Measurements from ENCODE around the gene REV1. TPM values are rescaled to one million over a fixed set of nuclear protein-coding genes. Genes with fewer than 3 reads are reported as not detected.
"Not testable (repeated sequence)": the region's sequence is repeated elsewhere in the genome, so short reads cannot be mapped to it uniquely, and the experiment has no call there.

Gene REV1
- polyA plus RNA-seq, 1 donor = 32.0 TPM

- no peak for DNase-seq
These were observed 88.0 kb downstream of the REV1 start for GRCh38 chr2:99401841-99402240.

DNA sequence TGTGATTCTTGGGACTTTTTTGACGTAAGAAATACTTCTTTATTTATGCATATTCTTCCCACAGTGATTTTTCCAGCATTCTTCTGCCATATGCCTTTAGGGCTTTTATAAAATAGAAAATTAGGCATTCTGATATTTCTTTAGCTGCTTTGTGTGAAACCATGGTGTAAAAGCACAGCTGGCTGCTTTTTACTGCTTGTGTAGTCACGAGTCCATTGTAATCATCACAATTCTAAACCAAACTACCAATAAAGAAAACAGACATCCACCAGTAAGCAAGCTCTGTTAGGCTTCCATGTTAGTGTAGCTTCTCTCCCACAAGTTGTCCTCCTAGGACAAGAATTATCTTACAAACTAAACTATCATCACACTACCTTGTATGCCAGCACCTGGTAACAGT lies 90.0 kb downstream of the REV1 start:
- DNase-seq = no peak

DNA sequence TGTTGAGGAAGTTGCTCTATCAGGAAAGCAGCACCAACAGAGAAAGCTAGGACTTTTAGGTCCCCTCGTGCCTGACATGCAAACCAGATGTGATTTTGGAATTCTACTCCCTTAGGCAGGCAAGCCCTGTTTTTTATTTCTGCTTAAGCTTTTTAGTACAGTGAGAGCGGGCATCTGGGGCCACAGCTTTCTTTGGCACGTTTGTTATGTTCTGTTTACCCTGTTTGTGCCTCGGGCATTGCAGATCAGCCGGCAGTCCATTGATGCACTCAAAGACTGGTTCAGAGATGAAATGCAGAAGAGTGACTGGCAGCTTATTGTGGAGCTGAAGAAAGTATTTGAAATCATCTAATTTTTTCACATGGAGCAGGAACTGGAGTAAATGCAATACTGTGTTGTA lies 90.8 kb downstream of the REV1 start:
- no peak for DNase-seq

DNA sequence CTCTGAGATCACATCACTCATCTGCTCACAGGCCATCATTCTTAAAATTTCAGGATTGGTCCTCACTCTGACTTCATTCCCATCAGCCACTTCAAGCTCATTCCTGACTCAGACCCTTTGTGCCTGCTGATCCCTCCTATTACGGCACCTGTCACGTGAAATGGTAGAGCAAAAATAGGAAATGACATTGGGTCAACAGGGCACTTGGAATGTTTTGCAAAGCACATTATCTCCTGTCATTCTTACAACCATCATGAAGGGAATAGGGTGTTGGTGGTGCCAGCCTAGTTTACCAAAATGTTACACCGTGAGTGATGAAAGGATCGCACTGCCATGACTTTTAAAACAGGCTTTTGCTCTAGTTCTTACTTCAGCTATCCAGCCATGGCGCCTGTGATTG lies 91.5 kb downstream of the REV1 start:
- no peak for DNase-seq

DNA sequence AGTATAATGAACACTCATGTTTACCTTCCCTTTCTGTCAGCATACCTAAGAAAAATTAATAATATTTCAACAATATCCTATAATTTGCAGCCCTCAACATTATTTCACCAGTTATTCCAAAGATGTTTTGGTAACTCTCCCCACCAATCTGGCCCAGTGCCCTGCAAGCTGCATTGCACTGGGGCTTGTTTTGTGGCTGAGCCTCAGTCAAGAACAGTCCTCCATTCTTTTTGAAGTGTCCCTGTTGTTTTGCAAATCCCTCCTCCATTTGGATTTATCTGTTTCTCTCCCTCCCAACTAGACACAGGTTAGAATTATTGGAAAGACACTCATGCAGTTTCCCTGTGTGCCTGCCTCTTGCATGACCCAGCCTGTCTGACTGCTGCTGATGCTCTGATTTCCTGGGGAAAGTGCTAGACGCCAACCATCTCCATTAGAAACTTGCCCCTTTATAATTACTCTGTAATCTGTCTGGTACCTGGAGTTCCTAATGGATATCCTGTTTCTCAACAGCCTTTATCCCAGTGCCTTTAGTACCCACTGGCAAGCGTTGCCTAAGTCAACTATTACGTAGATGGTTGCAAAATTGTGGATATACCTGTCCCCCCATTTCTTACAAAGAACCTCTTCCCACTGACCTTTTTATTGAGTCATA lies 92.4 kb downstream of the REV1 start:
- no peak for DNase-seq

DNA sequence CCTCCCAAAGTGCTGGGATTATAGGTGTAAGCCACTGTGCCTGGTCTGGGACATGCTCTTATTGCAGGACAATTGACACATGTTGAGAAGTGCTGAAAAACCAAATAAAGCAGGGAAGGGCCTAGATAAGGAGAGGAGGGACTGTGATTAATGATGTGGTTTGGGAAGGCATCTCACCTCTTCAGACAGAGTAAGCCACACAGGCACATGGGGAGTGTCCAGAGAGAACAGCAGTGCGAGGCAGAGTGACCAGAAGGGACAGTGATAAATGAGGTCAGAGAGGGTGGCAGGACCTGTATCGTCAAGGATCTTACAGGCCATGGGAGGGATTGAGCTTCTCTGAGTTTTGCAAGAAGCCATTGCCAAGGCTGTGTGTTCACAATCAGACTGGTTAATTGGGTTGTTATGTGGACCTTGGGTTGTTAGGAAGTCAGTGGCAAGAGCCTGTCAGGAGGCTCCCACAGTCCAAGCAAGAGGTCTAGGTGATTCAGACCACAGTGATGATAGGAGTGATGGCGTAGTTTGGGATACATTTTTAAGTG lies 94.2 kb downstream of the REV1 start:
- no peak for DNase-seq

DNA sequence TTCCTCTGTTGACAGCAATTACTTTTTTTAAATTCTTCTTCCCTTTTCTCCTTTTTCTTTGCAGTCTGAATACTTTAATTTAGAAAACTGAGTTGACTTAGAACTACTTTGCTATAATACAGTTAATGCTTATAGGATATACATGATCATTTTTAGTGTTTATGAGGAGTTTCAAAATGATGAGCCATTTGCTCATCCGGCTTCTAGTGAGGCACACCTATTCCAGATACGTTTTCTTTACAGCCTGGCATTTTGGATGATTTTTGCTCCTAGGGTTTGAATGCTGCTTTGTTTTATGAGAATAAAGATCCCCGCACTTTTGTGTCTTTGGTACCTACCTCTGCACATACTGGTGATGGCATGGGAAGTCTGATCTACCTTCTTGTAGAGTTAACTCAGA lies 99.9 kb downstream of the REV1 start:
- no peak for DNase-seq

DNA sequence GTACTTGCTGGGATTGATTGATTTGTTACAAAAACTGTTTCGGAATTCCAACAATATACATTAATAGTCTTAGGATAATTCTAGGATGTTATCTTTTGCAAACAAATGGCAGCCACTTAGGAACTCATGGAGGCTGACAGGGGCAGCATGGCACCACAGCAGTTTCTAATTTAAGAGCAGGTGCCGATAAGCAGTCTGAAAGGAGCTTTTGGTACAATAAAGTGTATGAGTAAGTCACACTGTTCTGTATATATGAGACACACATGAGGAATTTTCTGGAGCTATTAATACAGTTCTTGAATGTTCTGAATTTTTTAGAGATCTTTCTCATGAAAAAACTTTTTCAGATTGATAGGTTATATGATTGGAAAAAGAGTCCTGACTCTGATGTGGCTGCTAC lies 100.4 kb downstream of the REV1 start:
- no peak for DNase-seq

DNA sequence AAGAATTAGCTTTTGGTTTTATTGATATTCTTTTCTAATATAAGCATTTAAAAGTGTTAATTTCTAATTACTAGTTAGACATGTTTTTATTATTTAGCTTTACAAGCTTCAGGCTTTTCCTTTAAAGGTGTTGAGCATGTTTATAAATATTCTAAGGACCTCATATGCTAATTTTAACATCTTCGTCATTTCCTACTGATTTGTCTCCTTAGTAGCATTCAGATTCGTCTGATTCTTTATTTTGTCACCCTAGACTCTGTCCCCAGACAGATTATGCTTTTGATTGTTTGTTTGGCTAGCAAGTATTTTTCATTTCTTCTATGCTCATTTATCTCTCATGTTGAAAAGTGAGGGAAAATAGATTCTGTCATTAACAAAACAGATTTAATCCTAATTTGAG lies 100.9 kb downstream of the REV1 start:
- no peak for DNase-seq

GRCh38 chr2:99386011-99386410 lies 103.8 kb downstream of the REV1 start:
- no peak for DNase-seq

- DNase-seq = no peak
These were observed 107.7 kb downstream of the REV1 start for GRCh38 chr2:99382143-99382542.

- DNase-seq = no peak
These were observed 109.3 kb downstream of the REV1 start for GRCh38 chr2:99380376-99381010.

DNA sequence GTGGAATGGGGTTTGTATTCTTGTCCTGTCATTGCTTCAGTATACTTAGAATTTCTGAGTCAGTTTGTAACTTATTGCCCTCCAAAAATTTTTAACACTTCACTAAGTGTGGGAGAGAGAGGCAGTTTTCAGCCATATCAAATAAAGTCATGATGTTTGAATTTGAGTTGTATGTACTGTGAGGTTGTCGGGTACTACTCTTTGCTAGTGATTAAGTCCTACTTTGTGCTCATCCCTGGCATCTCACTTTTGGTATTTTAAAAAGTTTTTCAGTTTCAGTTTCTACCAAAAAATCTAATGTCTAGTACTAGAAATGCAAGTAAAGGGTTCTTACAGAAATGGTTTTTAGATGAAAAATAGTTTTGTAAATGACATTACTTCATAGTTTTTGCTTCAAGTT lies 111.9 kb downstream of the REV1 start:
- DNase-seq = no peak

DNA sequence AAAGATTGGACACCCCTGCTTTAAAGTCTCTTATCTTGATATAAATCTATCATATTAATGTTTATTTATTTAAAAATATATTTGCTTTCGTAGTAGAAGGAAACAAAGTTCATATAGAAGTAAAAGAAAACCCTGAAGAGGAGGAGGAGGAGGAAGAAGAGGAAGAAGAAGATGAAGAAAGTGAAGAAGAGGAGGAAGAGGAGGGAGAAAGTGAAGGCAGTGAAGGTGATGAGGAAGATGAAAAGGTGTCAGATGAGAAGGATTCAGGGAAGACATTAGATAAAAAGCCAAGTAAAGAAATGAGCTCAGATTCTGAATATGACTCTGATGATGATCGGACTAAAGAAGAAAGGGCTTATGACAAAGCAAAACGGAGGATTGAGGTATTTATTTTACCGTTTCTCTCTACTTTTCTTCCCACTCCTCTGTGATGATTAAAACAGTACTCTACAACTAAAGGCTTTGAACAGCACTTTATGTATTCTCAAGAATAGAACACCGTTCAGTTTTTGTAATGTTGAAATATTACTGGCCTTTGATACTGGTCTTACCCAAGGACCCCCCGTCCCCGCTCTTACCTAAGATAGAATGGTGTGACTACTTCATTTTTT lies 113.5 kb downstream of the REV1 start:
- no peak for DNase-seq

GRCh38 chr2:99374747-99375146 lies 115.1 kb downstream of the REV1 start:
- no peak for DNase-seq

- DNase-seq = no peak
These were observed 116.7 kb downstream of the REV1 start for GRCh38 chr2:99373144-99373543.

GRCh38 chr2:99368854-99369253 lies 121.0 kb downstream of the REV1 start:
- not testable (repeated sequence) for DNase-seq

GRCh38 chr2:99365661-99366060 lies 124.2 kb downstream of the REV1 start:
- DNase-seq = no peak

GRCh38 chr2:99356853-99357252 lies 133.0 kb downstream of the REV1 start:
- no peak for DNase-seq

- DNase-seq = not testable (repeated sequence)
These were observed 135.0 kb downstream of the REV1 start for GRCh38 chr2:99354825-99355224.

GRCh38 chr2:99354070-99354469 lies 135.7 kb downstream of the REV1 start:
- DNase-seq = no peak
